ENCODE measurements around the gene ZNF276.
"Not testable (repeated sequence)": the region's sequence is repeated elsewhere in the genome, so short reads cannot be mapped to it uniquely, and the experiment has no call there.

ZNF276 gene

GRCh38 chr16:89775223-89775622 lies 53.9 kb downstream of the ZNF276 start:
- DNase-seq (ENCODE audit: low read depth in 1 of 2, low spot score in 1 of 2), result no peak
- no peak overlapping the region for H3K4me3 ChIP-seq (replicated peaks; ENCODE audit: insufficient read depth, low read length)
- H3K27me3 ChIP-seq (ENCODE audit: insufficient read depth, poor library complexity, severe bottlenecking), result no peaks in the 10 kb centered on the region
- TF ChIP-seq CTCF (IDR thresholded peaks at IDR 0.05; ENCODE audit: insufficient read depth, low read length) (no peak), SPI1 (IDR thresholded peaks at IDR 0.05; ENCODE audit: borderline replicate concordance, low read depth) (no peak), POLR2AphosphoS5 (IDR thresholded peaks at IDR 0.05; ENCODE audit: low read depth) (no peak), GABPA (IDR thresholded peaks at IDR 0.05; ENCODE audit: low read depth) (no peak)
- TF ChIP-seq, protein P1, sequence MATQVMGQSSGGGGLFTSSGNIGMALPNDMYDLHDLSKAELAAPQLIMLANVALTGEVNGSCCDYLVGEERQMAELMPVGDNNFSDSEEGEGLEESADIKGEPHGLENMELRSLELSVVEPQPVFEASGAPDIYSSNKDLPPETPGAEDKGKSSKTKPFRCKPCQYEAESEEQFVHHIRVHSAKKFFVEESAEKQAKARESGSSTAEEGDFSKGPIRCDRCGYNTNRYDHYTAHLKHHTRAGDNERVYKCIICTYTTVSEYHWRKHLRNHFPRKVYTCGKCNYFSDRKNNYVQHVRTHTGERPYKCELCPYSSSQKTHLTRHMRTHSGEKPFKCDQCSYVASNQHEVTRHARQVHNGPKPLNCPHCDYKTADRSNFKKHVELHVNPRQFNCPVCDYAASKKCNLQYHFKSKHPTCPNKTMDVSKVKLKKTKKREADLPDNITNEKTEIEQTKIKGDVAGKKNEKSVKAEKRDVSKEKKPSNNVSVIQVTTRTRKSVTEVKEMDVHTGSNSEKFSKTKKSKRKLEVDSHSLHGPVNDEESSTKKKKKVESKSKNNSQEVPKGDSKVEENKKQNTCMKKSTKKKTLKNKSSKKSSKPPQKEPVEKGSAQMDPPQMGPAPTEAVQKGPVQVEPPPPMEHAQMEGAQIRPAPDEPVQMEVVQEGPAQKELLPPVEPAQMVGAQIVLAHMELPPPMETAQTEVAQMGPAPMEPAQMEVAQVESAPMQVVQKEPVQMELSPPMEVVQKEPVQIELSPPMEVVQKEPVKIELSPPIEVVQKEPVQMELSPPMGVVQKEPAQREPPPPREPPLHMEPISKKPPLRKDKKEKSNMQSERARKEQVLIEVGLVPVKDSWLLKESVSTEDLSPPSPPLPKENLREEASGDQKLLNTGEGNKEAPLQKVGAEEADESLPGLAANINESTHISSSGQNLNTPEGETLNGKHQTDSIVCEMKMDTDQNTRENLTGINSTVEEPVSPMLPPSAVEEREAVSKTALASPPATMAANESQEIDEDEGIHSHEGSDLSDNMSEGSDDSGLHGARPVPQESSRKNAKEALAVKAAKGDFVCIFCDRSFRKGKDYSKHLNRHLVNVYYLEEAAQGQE (IDR thresholded peaks at IDR 0.05; ENCODE audit: insufficient replicate concordance, low read depth), result no peak
- H3K27ac ChIP-seq (replicated peaks), result no peak overlapping the region

- DNase-seq (ENCODE audit: low read depth in 1 of 2, low spot score in 1 of 2); H3K4me3 ChIP-seq (replicated peaks; ENCODE audit: insufficient read depth, low read length); H3K27me3 ChIP-seq (ENCODE audit: insufficient read depth, poor library complexity, severe bottlenecking); H3K27ac ChIP-seq (replicated peaks): not testable (repeated sequence)
Observed at GRCh38 chr16:89778211-89778610, 56.9 kb downstream of the ZNF276 start.

DNA sequence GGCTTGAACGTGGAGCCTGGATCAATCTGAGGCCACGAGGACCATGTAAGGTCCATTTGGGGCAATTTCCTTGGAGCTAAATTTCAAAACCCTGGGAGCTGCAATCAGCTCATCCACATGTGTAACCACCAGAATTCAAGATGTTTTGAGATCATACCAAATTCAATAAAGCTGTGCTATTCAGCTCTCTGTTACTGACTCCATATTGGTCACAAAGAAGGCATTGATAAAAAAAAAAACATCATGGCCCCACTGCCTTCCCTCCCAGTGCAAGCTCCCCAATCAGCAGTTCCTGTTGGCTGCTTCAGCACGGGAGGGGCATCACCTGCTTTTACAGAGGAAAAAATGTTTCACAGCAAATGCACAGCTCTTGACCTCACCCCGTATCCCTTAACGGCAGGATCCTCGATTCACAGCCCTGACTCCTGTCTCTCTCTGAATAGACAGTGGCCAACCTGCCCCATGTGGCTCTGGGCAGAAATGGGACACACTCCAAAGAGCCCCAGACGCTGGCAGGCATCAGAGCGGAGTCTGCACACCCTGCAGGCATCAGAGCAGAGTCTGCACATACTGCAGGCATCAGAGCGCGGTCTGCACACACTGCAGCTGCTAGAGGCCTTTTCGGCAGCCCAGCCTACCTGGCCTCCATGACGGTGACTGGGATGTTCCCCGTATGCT lies 58.0 kb downstream of the ZNF276 start:
- TF ChIP-seq, protein P1 (IDR thresholded peaks at IDR 0.05; ENCODE audit: insufficient replicate concordance, low read depth), result no peak
- no peak for TF ChIP-seq SPI1 (IDR thresholded peaks at IDR 0.05; ENCODE audit: borderline replicate concordance, low read depth)
- no peak for TF ChIP-seq GABPA (IDR thresholded peaks at IDR 0.05; ENCODE audit: low read depth)
- TF ChIP-seq POLR2AphosphoS5 (IDR thresholded peaks at IDR 0.05; ENCODE audit: low read depth), result no peak
- no peak for TF ChIP-seq CTCF (IDR thresholded peaks at IDR 0.05; ENCODE audit: insufficient read depth, low read length)
- no peak for DNase-seq (ENCODE audit: low read depth in 1 of 2, low spot score in 1 of 2)
- Histone ChIP-seq H3K4me3 (replicated peaks; ENCODE audit: insufficient read depth, low read length) (no peak overlapping the region), H3K27ac (replicated peaks) (no peak overlapping the region), H3K27me3 (ENCODE audit: insufficient read depth, poor library complexity, severe bottlenecking) (no peaks in the 10 kb centered on the region)

DNA sequence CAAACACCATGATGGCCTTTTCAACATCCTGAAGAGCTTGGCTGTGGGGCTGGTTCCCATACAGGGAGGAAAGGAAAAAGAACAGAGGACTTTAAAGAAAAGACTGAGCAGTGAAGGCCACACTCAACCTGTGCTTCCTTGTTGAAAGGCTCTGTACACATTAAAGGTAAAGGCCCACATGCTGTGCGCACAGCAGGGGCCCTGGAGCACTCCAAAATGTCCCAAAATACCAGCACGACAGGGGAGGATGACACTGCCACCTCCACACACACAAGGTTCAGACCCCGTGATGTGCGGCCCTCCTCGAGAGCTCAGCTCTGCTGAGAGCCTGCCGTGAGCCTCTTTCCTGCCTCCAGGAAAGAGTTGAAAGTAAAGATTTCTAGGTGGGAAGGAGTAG lies 58.6 kb downstream of the ZNF276 start:
- Histone ChIP-seq H3K27ac (replicated peaks) (no peak overlapping the region), H3K4me3 (replicated peaks; ENCODE audit: insufficient read depth, low read length) (no peak overlapping the region), H3K27me3 (ENCODE audit: insufficient read depth, poor library complexity, severe bottlenecking) (no peaks in the 10 kb centered on the region)
- TF ChIP-seq CTCF (IDR thresholded peaks at IDR 0.05; ENCODE audit: insufficient read depth, low read length) (no peak), POLR2AphosphoS5 (IDR thresholded peaks at IDR 0.05; ENCODE audit: low read depth) (no peak), SPI1 (IDR thresholded peaks at IDR 0.05; ENCODE audit: borderline replicate concordance, low read depth) (no peak), GABPA (IDR thresholded peaks at IDR 0.05; ENCODE audit: low read depth) (no peak)
- DNase-seq (ENCODE audit: low read depth in 1 of 2, low spot score in 1 of 2), result no peak
